Measurements from ENCODE around the gene AGPAT2.
"Not testable (repeated sequence)": the region's sequence is repeated elsewhere in the genome, so short reads cannot be mapped to it uniquely, and the experiment has no call there.

The AGPAT2 gene

GRCh38 chr9:136645352-136645902, 41.8 kb downstream of the AGPAT2 start:
- no peak for DNase-seq (ENCODE audit: low spot score)

GRCh38 chr9:136644593-136645351, 42.5 kb downstream of the AGPAT2 start:
- peak; percentile 66 for DNase-seq (ENCODE audit: low spot score)

- DNase-seq (ENCODE audit: low spot score): no peak
These were observed 43.0 kb downstream of the AGPAT2 start for GRCh38 chr9:136644343-136644592.

- DNase-seq (ENCODE audit: low spot score): no peak
These were observed 43.5 kb downstream of the AGPAT2 start for GRCh38 chr9:136643596-136644342.

GRCh38 chr9:136642439-136642921, 44.8 kb downstream of the AGPAT2 start:
- DNase-seq (ENCODE audit: low spot score): no peak

GRCh38 chr9:136640171-136641111, 46.8 kb downstream of the AGPAT2 start:
- no peak for DNase-seq (ENCODE audit: low spot score)

- DNase-seq (ENCODE audit: low spot score): no peak
These were observed 52.4 kb downstream of the AGPAT2 start for GRCh38 chr9:136634904-136635303.

- not testable (repeated sequence) for DNase-seq (ENCODE audit: low spot score)
These were observed 54.7 kb downstream of the AGPAT2 start for GRCh38 chr9:136632491-136633106.

- DNase-seq (ENCODE audit: low spot score): peak; percentile 23
These were observed 55.2 kb downstream of the AGPAT2 start for GRCh38 chr9:136632072-136632471.

- peak; percentile 82 for DNase-seq (ENCODE audit: low spot score)
These were observed 55.9 kb downstream of the AGPAT2 start for GRCh38 chr9:136631038-136632000.

- no peak for DNase-seq (ENCODE audit: low spot score)
These were observed 56.6 kb downstream of the AGPAT2 start for GRCh38 chr9:136630662-136630992.

- DNase-seq (ENCODE audit: low spot score): peak; percentile 58
These were observed 57.2 kb downstream of the AGPAT2 start for GRCh38 chr9:136629879-136630661.

- DNase-seq (ENCODE audit: low spot score): no peak
These were observed 58.0 kb downstream of the AGPAT2 start for GRCh38 chr9:136629001-136629878.

- no peak for DNase-seq (ENCODE audit: low spot score)
These were observed 59.0 kb downstream of the AGPAT2 start for GRCh38 chr9:136628268-136628667.

- no peak for DNase-seq (ENCODE audit: low spot score)
These were observed 59.6 kb downstream of the AGPAT2 start for GRCh38 chr9:136627703-136628102.

- no peak for DNase-seq (ENCODE audit: low spot score)
These were observed 60.3 kb downstream of the AGPAT2 start for GRCh38 chr9:136626740-136627642.

GRCh38 chr9:136626066-136626725, 61.1 kb downstream of the AGPAT2 start:
- no peak for DNase-seq (ENCODE audit: low spot score)
